ENCODE data around the gene DEPDC5. TPM values are rescaled to one million over a fixed set of nuclear protein-coding genes. Genes with fewer than 3 reads are reported as not detected.

Gene DEPDC5
- total and polyA plus RNA-seq, 2 donors (not counting 1 experiment from before 2014, with no cell fraction given) = 35.5 to 124 TPM

DNA sequence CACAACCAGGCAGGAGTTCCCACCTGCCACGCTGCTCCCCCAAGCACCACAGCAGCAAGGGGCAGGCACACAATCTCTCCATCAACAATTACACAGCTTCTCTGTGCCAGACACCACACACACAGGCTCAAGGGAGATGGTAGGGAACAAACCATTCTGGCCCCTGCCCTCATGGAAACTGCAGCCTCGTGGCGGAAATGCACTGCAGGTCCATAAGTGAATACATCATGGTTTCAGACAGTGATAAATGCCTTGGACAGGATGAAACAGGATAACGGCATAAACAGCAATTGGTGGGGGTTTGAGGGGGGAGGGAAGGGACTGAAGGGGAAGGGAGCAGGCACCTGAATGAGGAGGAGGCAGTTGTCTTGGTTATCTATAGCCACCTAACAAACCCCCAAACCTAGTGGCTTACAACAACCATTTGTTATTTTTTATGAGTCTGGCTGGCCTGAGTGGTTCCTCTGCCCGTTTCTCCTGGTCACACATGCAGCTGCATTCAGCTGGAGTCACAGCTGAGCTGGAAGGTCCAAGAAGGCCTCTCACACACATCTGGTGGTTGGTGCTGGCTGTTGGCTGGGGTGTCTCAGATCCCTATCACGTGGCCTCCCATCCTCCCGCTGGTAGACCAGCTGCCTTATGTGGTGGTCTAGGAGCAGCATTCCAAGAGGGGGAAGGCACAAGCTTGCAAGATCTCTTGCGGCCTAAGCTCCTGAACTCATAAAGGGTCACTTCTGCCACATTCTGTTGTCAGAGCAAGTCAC, 175.5 kb downstream of the DEPDC5 start:
- ChIA-PET POLR2A (no interaction called here), CTCF (no interaction called here)
- no peak overlapping the region for H3K9ac ChIP-seq (ENCODE audit: low read length)
- no peak overlapping the region for H3K4me3 ChIP-seq (ENCODE audit: control extremely low read depth in 1 of 5, extremely low read depth in 1 of 5, insufficient read depth in 1 of 5, low read depth in 2 of 5, low read length in 4 of 5)
- H3K9me3 ChIP-seq (ENCODE audit: control extremely low read depth in 1 of 3, control insufficient read depth in 2 of 3, insufficient read depth in 1 of 3, low read length in 2 of 3) = no peaks in the 10 kb centered on the region
- H2AFZ ChIP-seq (ENCODE audit: insufficient read depth, low read depth, low read length, poor library complexity, severe bottlenecking) = no peak overlapping the region
- Mint-ChIP-seq H3K27ac (no peak overlapping the region), H3K27me3 (peaks cover 26% of the 10 kb centered on the region), H3K4me3 (no peak overlapping the region), H3K9me3 (ENCODE audit: insufficient read depth) (no peaks in the 10 kb centered on the region), H3K4me1 (peaks cover 3% of the 10 kb centered on the region)
- WGBS (ENCODE audit: insufficient coverage) = 88% methylated on average over 6 of the region's 8 CpGs
- H3K36me3 ChIP-seq (replicated peaks in 1 of 2; ENCODE audit: control extremely low read depth in 1 of 2, control insufficient read depth in 1 of 2, extremely low read depth in 1 of 2, insufficient read depth in 2 of 2, low read length in 1 of 2) = no peaks in the 10 kb centered on the region
- ATAC-seq (ENCODE audit: low read depth) (no peak), DNase-seq (no peak)
- no peak overlapping the region for H3K4me2 ChIP-seq (replicated peaks; ENCODE audit: low read depth, low read length, poor library complexity, severe bottlenecking)
- intact Hi-C loops (cut with micrococcal nuclease) = no loop called here
- H3K27me3 ChIP-seq (replicated peaks in 1 of 4; ENCODE audit: control extremely low read depth in 1 of 4, control insufficient read depth in 3 of 4, insufficient read depth in 4 of 4, low read length in 3 of 4) = peaks cover 0 to 6% (median 0%) of the 10 kb centered on the region in 4 experiments
- no peaks in the 10 kb centered on the region for H3K4me1 ChIP-seq (ENCODE audit: control insufficient read depth in 2 of 2, insufficient read depth in 2 of 2, low read length in 2 of 2)
- H3K27ac ChIP-seq (ENCODE audit: low read length in 2 of 2) = no peak overlapping the region
- TF ChIP-seq, protein P1, sequence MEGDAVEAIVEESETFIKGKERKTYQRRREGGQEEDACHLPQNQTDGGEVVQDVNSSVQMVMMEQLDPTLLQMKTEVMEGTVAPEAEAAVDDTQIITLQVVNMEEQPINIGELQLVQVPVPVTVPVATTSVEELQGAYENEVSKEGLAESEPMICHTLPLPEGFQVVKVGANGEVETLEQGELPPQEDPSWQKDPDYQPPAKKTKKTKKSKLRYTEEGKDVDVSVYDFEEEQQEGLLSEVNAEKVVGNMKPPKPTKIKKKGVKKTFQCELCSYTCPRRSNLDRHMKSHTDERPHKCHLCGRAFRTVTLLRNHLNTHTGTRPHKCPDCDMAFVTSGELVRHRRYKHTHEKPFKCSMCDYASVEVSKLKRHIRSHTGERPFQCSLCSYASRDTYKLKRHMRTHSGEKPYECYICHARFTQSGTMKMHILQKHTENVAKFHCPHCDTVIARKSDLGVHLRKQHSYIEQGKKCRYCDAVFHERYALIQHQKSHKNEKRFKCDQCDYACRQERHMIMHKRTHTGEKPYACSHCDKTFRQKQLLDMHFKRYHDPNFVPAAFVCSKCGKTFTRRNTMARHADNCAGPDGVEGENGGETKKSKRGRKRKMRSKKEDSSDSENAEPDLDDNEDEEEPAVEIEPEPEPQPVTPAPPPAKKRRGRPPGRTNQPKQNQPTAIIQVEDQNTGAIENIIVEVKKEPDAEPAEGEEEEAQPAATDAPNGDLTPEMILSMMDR (IDR thresholded peaks at IDR 0.05) = no peak
- TF ChIP-seq EZH2 (IDR thresholded peaks at IDR 0.05; ENCODE audit: borderline replicate concordance, insufficient read depth, low read depth, low read length, poor library complexity, severe bottlenecking) = no peak
- H4K20me1 ChIP-seq (ENCODE audit: control insufficient read depth, insufficient read depth, low read length, poor library complexity, severe bottlenecking) = no peaks in the 10 kb centered on the region
- H3K79me2 ChIP-seq (ENCODE audit: control insufficient read depth, insufficient read depth, low read length) = no peaks in the 10 kb centered on the region

DNA sequence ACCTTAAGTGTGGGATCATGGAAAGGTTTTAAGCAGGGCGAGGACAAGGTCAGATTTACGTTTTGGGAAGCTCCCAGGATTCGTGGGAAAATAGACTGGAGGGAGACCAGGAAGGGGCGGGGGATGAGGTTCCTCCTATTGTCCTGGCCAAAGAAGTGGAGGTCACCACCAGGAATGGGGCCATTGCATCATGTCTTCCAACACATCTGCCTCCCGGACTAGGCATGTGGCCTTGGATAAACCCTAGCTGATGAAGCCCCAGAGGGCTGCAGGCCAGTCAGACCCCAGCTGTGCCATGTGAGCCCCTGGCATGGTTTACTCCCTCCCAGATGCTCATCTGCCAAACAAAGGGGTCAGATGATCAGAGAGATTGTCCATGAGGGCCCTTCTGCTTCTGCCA, 179.0 kb downstream of the DEPDC5 start:
- Histone ChIP-seq H3K36me3 (replicated peaks in 1 of 2; ENCODE audit: control extremely low read depth in 1 of 2, control insufficient read depth in 1 of 2, extremely low read depth in 1 of 2, insufficient read depth in 2 of 2, low read length in 1 of 2) (no peaks in the 10 kb centered on the region), H4K20me1 (ENCODE audit: control insufficient read depth, insufficient read depth, low read length, poor library complexity, severe bottlenecking) (no peaks in the 10 kb centered on the region), H3K4me1 (ENCODE audit: control insufficient read depth in 2 of 2, insufficient read depth in 2 of 2, low read length in 2 of 2) (no peaks in the 10 kb centered on the region), H3K4me2 (replicated peaks; ENCODE audit: low read depth, low read length, poor library complexity, severe bottlenecking) (no peak overlapping the region), H3K27ac (ENCODE audit: low read length in 2 of 2) (no peak overlapping the region), H3K9me3 (ENCODE audit: control extremely low read depth in 1 of 3, control insufficient read depth in 2 of 3, insufficient read depth in 1 of 3, low read length in 2 of 3) (no peaks in the 10 kb centered on the region), H3K9ac (ENCODE audit: low read length) (no peak overlapping the region), H3K4me3 (ENCODE audit: control extremely low read depth in 1 of 5, extremely low read depth in 1 of 5, insufficient read depth in 1 of 5, low read depth in 2 of 5, low read length in 4 of 5) (no peak overlapping the region), H2AFZ (ENCODE audit: insufficient read depth, low read depth, low read length, poor library complexity, severe bottlenecking) (no peak overlapping the region), H3K79me2 (ENCODE audit: control insufficient read depth, insufficient read depth, low read length) (no peaks in the 10 kb centered on the region), H3K27me3 (replicated peaks in 1 of 4; ENCODE audit: control extremely low read depth in 1 of 4, control insufficient read depth in 3 of 4, insufficient read depth in 4 of 4, low read length in 3 of 4) (peaks cover 0 to 4% (median 0%) of the 10 kb centered on the region in 4 experiments)
- intact Hi-C loops (cut with micrococcal nuclease) = no loop called here
- no peak for DNase-seq
- H3K4me1 Mint-ChIP-seq = no peaks in the 10 kb centered on the region
- ChIA-PET CTCF (interaction anchor here (0.6 kb wide), 1 partner anchor 37 kb away, joined by 3 read pairs; no protein-coding TSS in a partner anchor), POLR2A (no interaction called here)
- H3K4me3 Mint-ChIP-seq = no peak overlapping the region
- 79% methylated on average over 5 of the region's 5 CpGs for WGBS (ENCODE audit: insufficient coverage)
- H3K27me3 Mint-ChIP-seq = peaks cover 14% of the 10 kb centered on the region
- H3K9me3 Mint-ChIP-seq (ENCODE audit: insufficient read depth) = no peaks in the 10 kb centered on the region
- H3K27ac Mint-ChIP-seq = no peak overlapping the region
- no peak for ATAC-seq (ENCODE audit: low read depth)
- TF ChIP-seq EZH2 (IDR thresholded peaks at IDR 0.05; ENCODE audit: borderline replicate concordance, insufficient read depth, low read depth, low read length, poor library complexity, severe bottlenecking) = no peak
- TF ChIP-seq, protein P1 (IDR thresholded peaks at IDR 0.05) = no peak

Measured in B cell (primary cell).